Endothelial cell of umbilical vein (primary cell): ENCODE data around the gene C1R. TPM values are rescaled to one million over a fixed set of nuclear protein-coding genes. Genes with fewer than 3 reads are reported as not detected.

Experiments used
- BruUV-seq: library from RNA; stranded (reverse); fragments of 400-500 nt; replicated peaks from 2 replicates; lab custom pipeline; 2021; lab: Mats Ljungman, UMichigan
- CTCF ChIA-PET: fragments of 300-600, 350-600 bp; sonication (Branson Sonifier 250); formaldehyde crosslinking; loops from one replicate; lab custom pipeline; 2021; ENCODE audit warnings: antibody characterized with exemption, inconsistent platforms; lab: Charles Lee
- POLR2A ChIA-PET: fragments of 300-600, 350-600 bp; sonication (Branson Sonifier 250); formaldehyde crosslinking; loops from one replicate; lab custom pipeline; 2021; ENCODE audit warnings: antibody characterized with exemption, inconsistent platforms; lab: Charles Lee
- DNase-seq: peaks from one replicate; pipeline ENCODE4 v3.0.0-alpha.2; 2011; ENCODE audit warnings: low read depth, low spot score
- FAIRE-seq: peaks from 2 replicates; lab custom pipeline; 2011; peaks lifted over from hg19 to GRCh38; lab: Jason Lieb, UNC
- H2AFZ ChIP-seq: 2 replicates; pipeline ENCODE4 v1.6.0; 2012; ENCODE audit warnings: low read depth, low read length, control low read depth, inconsistent platforms
- H3K27ac ChIP-seq: 2 replicates; pipeline ENCODE4 v1.5.1; 2011; ENCODE audit warnings: low read depth, mild to moderate bottlenecking, control low read depth, low read length, moderate library complexity; ENCODE audit not compliant: insufficient read depth
- H3K27me3 ChIP-seq, 2 experiments: 2 replicates each; pipeline versions ENCODE4 v1.6.0 to v1.6.1; 2011; ENCODE audit warnings: low read length in 2 of 2, mixed read lengths in 1 of 2; ENCODE audit not compliant: control insufficient read depth in 2 of 2, insufficient read depth in 2 of 2
- H3K36me3 ChIP-seq, 2 experiments: 2 replicates in 1 of 2; 3 replicates in 1 of 2; pipeline ENCODE4 v1.5.1; 2011; ENCODE audit warnings: low read length in 2 of 2, mild to moderate bottlenecking in 1 of 2, moderate library complexity in 1 of 2; ENCODE audit not compliant: control insufficient read depth in 2 of 2, insufficient read depth in 2 of 2; ENCODE audit errors: extremely low read depth in 1 of 2
- H3K4me1 ChIP-seq: 3 replicates; pipeline ENCODE4 v1.5.1; 2011; ENCODE audit warnings: mild to moderate bottlenecking, low read length; ENCODE audit not compliant: control insufficient read depth, insufficient read depth; ENCODE audit errors: extremely low read depth
- H3K4me2 ChIP-seq: 2 replicates; pipeline ENCODE4 v1.6.1; 2011; ENCODE audit warnings: low read length, control low read depth, mixed read lengths; ENCODE audit not compliant: insufficient read depth
- H3K4me3 ChIP-seq, 3 experiments: fragments of 200-600 bp in 1 of 3; sonication (generic), shearing (Covaris generic) in 1 of 3; replicated peaks in 1 of 3; 2 replicates each; pipeline ENCODE4 v1.5.1; 2011 to 2016; ENCODE audit warnings: control low read depth in 3 of 3, low read length in 3 of 3, mild to moderate bottlenecking in 2 of 3, inconsistent platforms in 1 of 3, low read depth in 1 of 3, moderate library complexity in 1 of 3; ENCODE audit not compliant: insufficient read depth in 1 of 3
- H3K79me2 ChIP-seq: 2 replicates; pipeline ENCODE4 v1.6.0; 2012; ENCODE audit warnings: low read length, inconsistent platforms; ENCODE audit not compliant: control insufficient read depth, insufficient read depth
- H3K9ac ChIP-seq: replicated peaks from 2 replicates; pipeline ENCODE3; 2011; ENCODE audit warnings: low read length, control low read depth; ENCODE audit not compliant: insufficient read depth; ENCODE audit errors: extremely low read depth
- H3K9me1 ChIP-seq: replicated peaks from 3 replicates; pipeline ENCODE4 v1.6.0; 2011; ENCODE audit warnings: mild to moderate bottlenecking, low read length; ENCODE audit not compliant: control insufficient read depth, insufficient read depth; ENCODE audit errors: extremely low read depth
- H3K9me3 ChIP-seq: replicated peaks from 2 replicates; pipeline ENCODE4 v1.5.1; 2012; ENCODE audit warnings: low read length, inconsistent platforms; ENCODE audit not compliant: control insufficient read depth, insufficient read depth
- H4K20me1 ChIP-seq: replicated peaks from 2 replicates; pipeline ENCODE3; 2011; ENCODE audit warnings: mild to moderate bottlenecking, low read length; ENCODE audit not compliant: control insufficient read depth, insufficient read depth; ENCODE audit errors: extremely low read depth
- EZH2 ChIP-seq: IDR thresholded peaks from 2 replicates; pipeline ENCODE4 v1.6.1; 2012; ENCODE audit warnings: borderline replicate concordance, low read depth, mild to moderate bottlenecking, moderate library complexity, low read length, inconsistent platforms; ENCODE audit not compliant: severe bottlenecking
- FOS ChIP-seq: IDR thresholded peaks from 2 replicates; pipeline ENCODE4 v1.6.1; 2011; ENCODE audit warnings: mild to moderate bottlenecking, low read length, moderate library complexity, borderline replicate concordance; ENCODE audit not compliant: insufficient read depth
- JUN ChIP-seq: IDR thresholded peaks from 2 replicates; pipeline ENCODE4 v1.6.1; 2011; ENCODE audit warnings: borderline replicate concordance, low read depth; ENCODE audit not compliant: insufficient read length, insufficient read depth
- MYC ChIP-seq: IDR thresholded peaks from one replicate; pipeline ENCODE4 v1.6.1; 2011; ENCODE audit warnings: mild to moderate bottlenecking, low read depth, low read length
- POLR2AphosphoS5 ChIP-seq: IDR thresholded peaks from 2 replicates; pipeline ENCODE4 v1.6.1; 2012; ENCODE audit warnings: low read depth, mild to moderate bottlenecking, control low read depth, low read length, moderate library complexity; ENCODE audit not compliant: insufficient read depth
- dilution Hi-C: fragments of 300-500 bp; cut with MboI; formaldehyde crosslinking; loops from one replicate; pipeline ENCODE4 v1.15.0; 2019; ENCODE audit warnings: low sequenced_read_pairs; ENCODE audit not compliant: extremely low pct_ligation_motif_present
- intact Hi-C: fragments of 100-400 bp; cut with micrococcal nuclease; formaldehyde crosslinking; loops from one replicate; pipeline ENCODE4 v1.10.0; 2022
- polyA plus RNA-seq, 4 experiments: library from polyadenylated mRNA; depleted of rRNA in 3 of 4; stranded (reverse) in 3 of 4; unstranded in 1 of 4; fragments of >200 nt; gene quantifications; 2 replicates each; pipeline versions ENCODE4 v1.2.1 to v1.2.3, GENCODE V29; 2011 to 2012; ENCODE audit warnings: missing spikeins in 1 of 4
- total RNA-seq: library from RNA; stranded (reverse); gene quantifications from 2 replicates; pipeline ENCODE4 v1.2.3, GENCODE V29; 2021
- TF ChIP-seq, protein P1 (sequence below): IDR thresholded peaks from 2 replicates; pipeline ENCODE4 v1.6.1; 2011; ENCODE audit not compliant: insufficient read depth, insufficient read length

C1R gene
- total and polyA plus RNA-seq, 2 donors (not counting 3 experiments of a cell fraction or from before 2014, with no cell fraction given), result 3.6 to 5.8 TPM

DNA sequence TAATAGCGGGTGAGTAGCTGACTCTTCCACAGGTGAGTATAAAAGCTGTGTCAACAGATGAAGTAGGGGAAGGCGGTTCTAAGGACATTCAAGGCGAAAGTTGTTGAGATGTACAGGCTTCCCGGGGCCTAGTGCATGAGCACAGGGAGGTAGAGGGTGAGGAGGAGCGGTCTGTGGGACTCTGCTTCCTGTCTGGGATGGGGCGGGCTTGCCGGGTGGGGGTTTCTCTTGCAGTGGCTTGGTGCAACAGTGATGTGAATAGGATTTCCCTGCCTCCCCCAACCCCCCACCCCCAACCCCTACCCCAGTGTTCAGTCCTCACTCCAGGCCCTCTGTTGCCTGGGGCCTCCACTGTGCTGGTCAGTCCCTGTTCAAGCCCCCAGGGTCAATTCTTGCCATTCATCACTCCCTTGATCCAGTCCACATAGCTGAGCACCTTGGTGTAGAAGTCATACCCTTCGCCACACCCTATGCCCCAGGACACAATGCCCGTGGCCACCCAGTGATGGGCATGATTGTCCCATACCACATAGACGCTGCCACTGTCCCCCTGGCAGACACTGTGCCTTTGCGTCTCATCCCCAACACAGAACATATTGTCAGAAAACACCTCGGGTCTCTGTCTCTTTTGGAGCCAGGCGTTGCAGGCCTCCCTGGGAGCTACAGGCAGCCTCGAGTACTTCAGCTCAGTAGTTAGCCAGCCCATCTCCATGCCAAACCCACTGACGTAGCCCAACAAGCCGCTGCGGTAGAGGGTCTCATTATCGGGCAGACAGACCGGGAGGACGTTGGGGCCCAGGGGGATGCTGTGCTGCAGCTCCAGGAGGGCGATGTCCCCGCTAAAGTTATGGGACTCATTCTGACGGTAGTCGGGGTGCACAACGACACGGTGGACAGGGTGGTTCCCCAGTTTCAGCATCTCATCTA is 4.0 kb upstream of the C1R start:
- no peak overlapping the region for H3K9ac ChIP-seq
- dilution Hi-C loops, result no loop called here
- H3K4me3 ChIP-seq, result no peak overlapping the region
- H3K36me3 ChIP-seq, result no peaks in the 10 kb centered on the region
- no peak overlapping the region for H2AFZ ChIP-seq
- H3K4me1 ChIP-seq, result peaks cover 6% of the 10 kb centered on the region
- DNase-seq (no peak), FAIRE-seq (no peak)
- H3K79me2 ChIP-seq, result no peaks in the 10 kb centered on the region
- no peaks in the 10 kb centered on the region for H3K9me3 ChIP-seq
- no peak overlapping the region for H3K27ac ChIP-seq
- intact Hi-C loops, result no loop called here
- H4K20me1 ChIP-seq, result no peaks in the 10 kb centered on the region
- H3K9me1 ChIP-seq, result no peaks in the 10 kb centered on the region
- H3K4me2 ChIP-seq, result no peak overlapping the region
- CTCF ChIA-PET, result interaction anchor here (0.8 to 2.0 kb wide), 4 partner anchors 9 to 224 kb away, joined by 3 to 7 read pairs (median 3); partner anchors contain the start of gene C1RL
- H3K27me3 ChIP-seq, result no peaks in the 10 kb centered on the region
- POLR2A ChIA-PET, result no interaction called here
- TF ChIP-seq EZH2 (no peak), JUN (no peak), MYC (no peak), FOS (no peak), POLR2AphosphoS5 (no peak)
- TF ChIP-seq, protein P1, sequence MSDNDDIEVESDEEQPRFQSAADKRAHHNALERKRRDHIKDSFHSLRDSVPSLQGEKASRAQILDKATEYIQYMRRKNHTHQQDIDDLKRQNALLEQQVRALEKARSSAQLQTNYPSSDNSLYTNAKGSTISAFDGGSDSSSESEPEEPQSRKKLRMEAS, result no peak
- BruUV-seq, result no TSS peak
